ENCODE measurements around the gene RPUSD1. TPM values are rescaled to one million over a fixed set of nuclear protein-coding genes. Genes with fewer than 3 reads are reported as not detected.

The RPUSD1 gene
- total RNA-seq, 2 donors from 2014 or later, result 24.1 to 34.4 TPM

GRCh38 chr16:793414-793813 is 5.2 kb upstream of the RPUSD1 start:
- Mint-ChIP-seq H3K36me3 (ENCODE audit: low read depth) (peaks cover 33% of the 10 kb centered on the region), H3K27me3 (ENCODE audit: insufficient read depth) (peaks cover 3% of the 10 kb centered on the region)
- 87 to 100% methylated on average over 4 to 8 of the region's 8 CpGs for WGBS, 2 experiments (ENCODE audit: insufficient coverage in 1 of 2, insufficient read length in 1 of 2)

GRCh38 chr16:792221-792995 is 4.2 kb upstream of the RPUSD1 start:
- H3K36me3 ChIP-seq (ENCODE audit: control insufficient read depth, insufficient read depth, low read length), result peaks cover 29% of the 10 kb centered on the region
- no peaks in the 10 kb centered on the region for H3K27me3 ChIP-seq (ENCODE audit: control insufficient read depth, insufficient read depth, low read length, poor library complexity, severe bottlenecking)
- H3K4me1 Mint-ChIP-seq, result no peaks in the 10 kb centered on the region
- no peak overlapping the region for H3K27ac ChIP-seq (ENCODE audit: low read depth, low read length)
- peaks cover 24% of the 10 kb centered on the region for H3K36me3 Mint-ChIP-seq (ENCODE audit: low read depth)
- no peak overlapping the region for H3K4me3 ChIP-seq (ENCODE audit: low read length)
- 95 to 97% methylated on average over 28 to 46 of the region's 46 CpGs for WGBS, 2 experiments (ENCODE audit: insufficient coverage in 1 of 2, insufficient read length in 1 of 2)
- TF ChIP-seq CTCF (conservative IDR thresholded peaks at IDR 0.05), result no peak
- no peak for DNase-seq
- H3K4me3 Mint-ChIP-seq, result no peak overlapping the region
- no peak overlapping the region for H3K9ac ChIP-seq (ENCODE audit: extremely low read depth, low read length, poor library complexity, severe bottlenecking)
- no peak overlapping the region for H3K27ac Mint-ChIP-seq
- H3K9me3 Mint-ChIP-seq, result no peaks in the 10 kb centered on the region
- H3K27me3 Mint-ChIP-seq (ENCODE audit: insufficient read depth), result no peaks in the 10 kb centered on the region
- no peaks in the 10 kb centered on the region for H3K9me3 ChIP-seq (ENCODE audit: control insufficient read depth, low read length)
- peaks cover under 1% of the 10 kb centered on the region for H3K4me1 ChIP-seq (ENCODE audit: control insufficient read depth, insufficient read depth, low read length)

More at GRCh38 chr16:793414-793813, 5.2 kb upstream of the RPUSD1 start:
- Histone ChIP-seq H3K4me3 (ENCODE audit: low read length) (no peak overlapping the region), H3K27ac (ENCODE audit: low read depth, low read length) (no peak overlapping the region), H3K27me3 (ENCODE audit: control insufficient read depth, insufficient read depth, low read length, poor library complexity, severe bottlenecking) (no peaks in the 10 kb centered on the region), H3K36me3 (ENCODE audit: control insufficient read depth, insufficient read depth, low read length) (peaks cover 33% of the 10 kb centered on the region), H3K4me1 (ENCODE audit: control insufficient read depth, insufficient read depth, low read length) (no peaks in the 10 kb centered on the region), H3K9me3 (ENCODE audit: control insufficient read depth, low read length) (no peaks in the 10 kb centered on the region), H3K9ac (ENCODE audit: extremely low read depth, low read length, poor library complexity, severe bottlenecking) (no peak overlapping the region)
- no peak for DNase-seq
- Mint-ChIP-seq H3K27ac (no peak overlapping the region), H3K4me3 (no peak overlapping the region), H3K9me3 (no peaks in the 10 kb centered on the region), H3K4me1 (no peaks in the 10 kb centered on the region)
- TF ChIP-seq CTCF (conservative IDR thresholded peaks at IDR 0.05), result no peak

- Mint-ChIP-seq H3K4me1 (no peaks in the 10 kb centered on the region), H3K4me3 (no peak overlapping the region), H3K27ac (no peak overlapping the region), H3K9me3 (no peaks in the 10 kb centered on the region), H3K27me3 (ENCODE audit: insufficient read depth) (no peaks in the 10 kb centered on the region), H3K36me3 (ENCODE audit: low read depth) (peaks cover 15% of the 10 kb centered on the region)
- peaks cover 4% of the 10 kb centered on the region for H3K4me1 ChIP-seq (ENCODE audit: control insufficient read depth, insufficient read depth, low read length)
- WGBS, 2 experiments (ENCODE audit: insufficient coverage in 1 of 2, insufficient read length in 1 of 2), result 95 to 98% methylated on average over 13 to 23 of the region's 23 CpGs
- peaks cover 25% of the 10 kb centered on the region for H3K36me3 ChIP-seq (ENCODE audit: control insufficient read depth, insufficient read depth, low read length)
- no peaks in the 10 kb centered on the region for H3K27me3 ChIP-seq (ENCODE audit: control insufficient read depth, insufficient read depth, low read length, poor library complexity, severe bottlenecking)
- TF ChIP-seq CTCF (conservative IDR thresholded peaks at IDR 0.05), result no peak
- no peak overlapping the region for H3K9ac ChIP-seq (ENCODE audit: extremely low read depth, low read length, poor library complexity, severe bottlenecking)
- no peak overlapping the region for H3K27ac ChIP-seq (ENCODE audit: low read depth, low read length)
- DNase-seq, result no peak
- no peak overlapping the region for H3K4me3 ChIP-seq (ENCODE audit: low read length)
- H3K9me3 ChIP-seq (ENCODE audit: control insufficient read depth, low read length), result no peaks in the 10 kb centered on the region
Observed at GRCh38 chr16:791131-791530, 3.0 kb upstream of the RPUSD1 start.

All from endodermal cell (in vitro differentiated cells).